Adrenal gland (tissue), 12 donors: Measurements from ENCODE around the gene TRAK2. TPM values are rescaled to one million over a fixed set of nuclear protein-coding genes. Genes with fewer than 3 reads are reported as not detected.

Experiments
- DNase-seq, 7 donors: peaks; one replicate each; pipeline ENCODE4 v3.0.0-alpha.2; 2019 to 2020
- H3K27ac ChIP-seq, 5 donors: fragments of 200-600 bp; sonication (generic) in 4 of 5; 1 replicate in 3 of 5; 2 replicates in 2 of 5; pipeline versions ENCODE4 v1.5.1 to v1.8.0; 2016 to 2020; ENCODE audit warnings: mild to moderate bottlenecking in 1 of 5
- H3K27me3 ChIP-seq: fragments of 200-600 bp; 2 replicates; pipeline ENCODE4 v1.8.0; 2021
- H3K36me3 ChIP-seq, 2 donors: fragments of 200-600 bp; replicated peaks in 1 of 2; 1 replicate in 1 of 2; 2 replicates in 1 of 2; pipeline versions ENCODE4 v1.5.1 to v1.8.0; 2018 to 2022
- H3K4me1 ChIP-seq, 2 donors: fragments of 200-600 bp; replicated peaks in 1 of 2; 1 replicate in 1 of 2; 2 replicates in 1 of 2; pipeline versions ENCODE4 v1.5.1 to v1.8.0; 2018 to 2021
- H3K4me3 ChIP-seq, 4 donors: fragments of 200-600 bp; sonication (generic) in 3 of 4; one replicate each; pipeline ENCODE4 v1.5.1; 2016 to 2018
- H3K9me3 ChIP-seq, 3 donors: fragments of 200-600 bp; sonication (generic) in 1 of 3; replicated peaks in 1 of 3; 1 replicate in 2 of 3; 2 replicates in 1 of 3; pipeline versions ENCODE4 v1.5.1 to v1.8.0; 2016 to 2021
- POLR2A ChIP-seq, 2 donors: fragments of 450-650 bp; IDR thresholded peaks; one replicate each; pipeline ENCODE4 v1.6.1; 2017; ENCODE audit warnings: antibody characterized with exemption in 2 of 2, mild to moderate bottlenecking in 2 of 2, moderate library complexity in 1 of 2
- WGBS, 4 donors: extraction: QIAGEN DNeasy Blood & Tissue Kit in 2 of 4; methylation state at CpG; one replicate each; pipeline versions ENCODE4 v1.1.5 to v1.1.7; 2013 to 2017; 5-methylcytosine and 5-hydroxymethylcytosine counted together
- intact Hi-C, 2 donors: fragments of 100-400 bp; cut with DNase I; formaldehyde crosslinking; loops; one replicate each; pipeline versions ENCODE4 v1.14.1 to v1.15.0; 2022 to 2023
- polyA plus RNA-seq, 3 donors: library from polyadenylated mRNA; stranded (reverse); fragments of 200-250 nt in 2 of 3; fragments of 350-450 nt in 1 of 3; fragmentation: Illumina TruSeq in 1 of 3; extraction: RNeasy Lipid Tissue Mini Kit (QIAGEN cat#74804) in 1 of 3; gene quantifications; one replicate each; pipeline ENCODE4 v1.2.3, GENCODE V29; 2013 to 2014
- total RNA-seq, 9 donors: library from RNA; depleted of rRNA in 4 of 9; stranded (reverse); fragments of >200 nt in 4 of 9; fragments of 120-200 nt in 1 of 9; fragmentation: NEBNext Ultra II Directional in 1 of 9; extraction: Animal tissue kit (Norgen Biotek cat#: 25700) in 1 of 9; gene quantifications; one replicate each; pipeline versions ENCODE4 v1.1.0 to v1.2.4, GENCODE V29; 2013 to 2023
- TF ChIP-seq, protein P1 (sequence below), 6 experiments: fragments of 450-650 bp in 4 of 6; fragments of 200-600 bp in 2 of 6; sonication (generic) in 1 of 6; IDR thresholded peaks; 1 replicate in 5 of 6; 2 replicates in 1 of 6; pipeline versions ENCODE4 v1.5.1 to v1.8.0; 2016 to 2021; ENCODE audit warnings: antibody characterized with exemption in 6 of 6, mild to moderate bottlenecking in 2 of 6, moderate library complexity in 1 of 6
- donor health status: healthy with polysubstance abuse.
- donor health status: Bipolar disorder and iron deficiency.
- donor health status: DM: yes; HTN: yes; CAD: no.
- donor health status: DM: no; HTN: no; CAD: no.
- donor health status: DM: no; HTN: no; CAD: no.
- donor health status: DM: yes; HTN: yes; CAD: no.

TRAK2 gene
- total and polyA plus RNA-seq, 12 donors: 17.6 to 66.9 (median 41.6) TPM

GRCh38 chr2:201366146-201366545, 85.1 kb downstream of the TRAK2 start:
- no peak overlapping the region for H3K27ac ChIP-seq
- H3K4me3 ChIP-seq: no peak overlapping the region
- intact Hi-C loops: no loop called here
- TF ChIP-seq, protein P1, sequence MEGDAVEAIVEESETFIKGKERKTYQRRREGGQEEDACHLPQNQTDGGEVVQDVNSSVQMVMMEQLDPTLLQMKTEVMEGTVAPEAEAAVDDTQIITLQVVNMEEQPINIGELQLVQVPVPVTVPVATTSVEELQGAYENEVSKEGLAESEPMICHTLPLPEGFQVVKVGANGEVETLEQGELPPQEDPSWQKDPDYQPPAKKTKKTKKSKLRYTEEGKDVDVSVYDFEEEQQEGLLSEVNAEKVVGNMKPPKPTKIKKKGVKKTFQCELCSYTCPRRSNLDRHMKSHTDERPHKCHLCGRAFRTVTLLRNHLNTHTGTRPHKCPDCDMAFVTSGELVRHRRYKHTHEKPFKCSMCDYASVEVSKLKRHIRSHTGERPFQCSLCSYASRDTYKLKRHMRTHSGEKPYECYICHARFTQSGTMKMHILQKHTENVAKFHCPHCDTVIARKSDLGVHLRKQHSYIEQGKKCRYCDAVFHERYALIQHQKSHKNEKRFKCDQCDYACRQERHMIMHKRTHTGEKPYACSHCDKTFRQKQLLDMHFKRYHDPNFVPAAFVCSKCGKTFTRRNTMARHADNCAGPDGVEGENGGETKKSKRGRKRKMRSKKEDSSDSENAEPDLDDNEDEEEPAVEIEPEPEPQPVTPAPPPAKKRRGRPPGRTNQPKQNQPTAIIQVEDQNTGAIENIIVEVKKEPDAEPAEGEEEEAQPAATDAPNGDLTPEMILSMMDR (IDR thresholded peaks at IDR 0.05): no peak
- no peak for TF ChIP-seq POLR2A (IDR thresholded peaks at IDR 0.05)
- DNase-seq: no peak
- H3K4me1 ChIP-seq: no peaks in the 10 kb centered on the region
- no peaks in the 10 kb centered on the region for H3K9me3 ChIP-seq
- no peaks in the 10 kb centered on the region for H3K36me3 ChIP-seq
- H3K27me3 ChIP-seq: no peaks in the 10 kb centered on the region

- WGBS, 4 donors: 63 to 80% (median 73%) methylated on average over 2 of the region's 2 CpGs
- DNase-seq: peak in 1 of 7 donors; percentile 16
- intact Hi-C loops: loop anchor here (5.0 kb wide), 1 partner anchor 127 kb away; no protein-coding TSS in a partner anchor
- H3K9me3 ChIP-seq: no peaks in the 10 kb centered on the region
- no peaks in the 10 kb centered on the region for H3K27me3 ChIP-seq
- no peaks in the 10 kb centered on the region for H3K4me1 ChIP-seq
- H3K36me3 ChIP-seq: no peaks in the 10 kb centered on the region
- H3K27ac ChIP-seq: no peak overlapping the region
- H3K4me3 ChIP-seq: no peak overlapping the region
- TF ChIP-seq POLR2A (IDR thresholded peaks at IDR 0.05): no peak
- TF ChIP-seq, protein P1 (IDR thresholded peaks at IDR 0.05): peak; percentile 40 to 78 (median 68)
Measured at GRCh38 chr2:201363857-201364560, 87.2 kb downstream of the TRAK2 start.

DNA sequence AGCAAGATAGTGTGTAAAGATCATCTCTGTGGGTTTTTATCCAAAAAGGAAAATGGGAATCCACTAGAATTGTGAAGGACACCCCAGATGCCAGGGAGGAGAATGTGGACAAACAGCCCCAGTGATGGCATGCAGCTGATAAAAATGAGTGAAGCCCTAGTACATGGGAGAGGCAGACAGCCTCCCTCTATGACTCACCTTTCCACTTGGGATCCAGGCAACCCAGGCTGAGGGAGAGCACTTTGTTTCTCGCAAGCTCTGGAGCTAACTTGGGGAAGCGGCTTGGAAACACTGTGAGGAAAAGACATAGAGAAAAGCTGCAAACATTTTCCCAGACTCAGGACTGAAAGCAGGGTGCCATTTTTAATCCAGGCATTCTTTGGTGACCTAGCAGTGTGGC, 88.9 kb downstream of the TRAK2 start:
- 92 to 100% (median 100%) methylated on average over 2 of the region's 2 CpGs for WGBS, 4 donors
- intact Hi-C loops: loop anchor here (5.0 kb wide), 1 partner anchor 125 kb away; no protein-coding TSS in a partner anchor
- no peak overlapping the region for H3K27ac ChIP-seq
- no peak for DNase-seq
- TF ChIP-seq POLR2A (IDR thresholded peaks at IDR 0.05): no peak
- TF ChIP-seq, protein P1 (IDR thresholded peaks at IDR 0.05): no peak
- no peaks in the 10 kb centered on the region for H3K4me1 ChIP-seq
- H3K9me3 ChIP-seq: no peaks in the 10 kb centered on the region
- no peak overlapping the region for H3K4me3 ChIP-seq
- no peaks in the 10 kb centered on the region for H3K36me3 ChIP-seq
- H3K27me3 ChIP-seq: no peaks in the 10 kb centered on the region

DNA sequence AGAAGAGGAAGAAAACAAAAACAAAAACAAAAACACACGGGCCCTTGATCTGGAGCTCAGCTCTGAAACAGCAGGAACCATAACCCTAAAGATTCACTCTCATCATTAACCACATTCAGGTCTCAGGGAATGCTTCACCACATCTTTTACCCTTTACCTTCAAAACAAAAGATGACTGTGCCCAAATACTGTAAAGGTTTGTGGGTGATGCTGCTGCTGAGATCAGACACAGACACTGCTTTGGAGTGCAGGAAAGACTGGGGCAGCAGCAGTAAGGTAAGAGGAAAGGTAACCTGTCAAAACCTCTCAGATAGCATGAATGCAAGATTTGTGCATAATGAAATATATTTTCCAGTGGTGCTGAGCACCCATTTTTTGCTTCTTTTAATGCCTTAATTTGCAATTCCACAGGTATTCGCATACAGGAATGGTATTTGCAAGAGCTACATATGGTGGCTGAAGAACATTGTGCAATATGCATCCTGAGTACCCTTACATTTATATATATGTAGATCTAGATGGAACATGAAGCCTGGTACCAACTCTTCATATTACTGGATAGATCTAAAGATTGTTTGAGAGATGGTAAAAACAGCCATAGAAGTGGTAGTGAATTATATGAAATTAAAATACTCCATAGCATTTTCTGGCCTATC, 90.1 kb downstream of the TRAK2 start:
- no peak overlapping the region for H3K4me3 ChIP-seq
- no peak overlapping the region for H3K27ac ChIP-seq
- H3K27me3 ChIP-seq: no peaks in the 10 kb centered on the region
- no peaks in the 10 kb centered on the region for H3K4me1 ChIP-seq
- 93 to 98% (median 94%) methylated on average over 2 of the region's 2 CpGs for WGBS, 4 donors
- H3K9me3 ChIP-seq: no peaks in the 10 kb centered on the region
- DNase-seq: no peak
- TF ChIP-seq, protein P1 (IDR thresholded peaks at IDR 0.05): no peak
- no peak for TF ChIP-seq POLR2A (IDR thresholded peaks at IDR 0.05)
- intact Hi-C loops: loop anchor here (5.0 kb wide), 1 partner anchor 124 kb away; no protein-coding TSS in a partner anchor
- H3K36me3 ChIP-seq: no peaks in the 10 kb centered on the region
